ENCODE results near the gene CASZ1.

The CASZ1 gene

DNA sequence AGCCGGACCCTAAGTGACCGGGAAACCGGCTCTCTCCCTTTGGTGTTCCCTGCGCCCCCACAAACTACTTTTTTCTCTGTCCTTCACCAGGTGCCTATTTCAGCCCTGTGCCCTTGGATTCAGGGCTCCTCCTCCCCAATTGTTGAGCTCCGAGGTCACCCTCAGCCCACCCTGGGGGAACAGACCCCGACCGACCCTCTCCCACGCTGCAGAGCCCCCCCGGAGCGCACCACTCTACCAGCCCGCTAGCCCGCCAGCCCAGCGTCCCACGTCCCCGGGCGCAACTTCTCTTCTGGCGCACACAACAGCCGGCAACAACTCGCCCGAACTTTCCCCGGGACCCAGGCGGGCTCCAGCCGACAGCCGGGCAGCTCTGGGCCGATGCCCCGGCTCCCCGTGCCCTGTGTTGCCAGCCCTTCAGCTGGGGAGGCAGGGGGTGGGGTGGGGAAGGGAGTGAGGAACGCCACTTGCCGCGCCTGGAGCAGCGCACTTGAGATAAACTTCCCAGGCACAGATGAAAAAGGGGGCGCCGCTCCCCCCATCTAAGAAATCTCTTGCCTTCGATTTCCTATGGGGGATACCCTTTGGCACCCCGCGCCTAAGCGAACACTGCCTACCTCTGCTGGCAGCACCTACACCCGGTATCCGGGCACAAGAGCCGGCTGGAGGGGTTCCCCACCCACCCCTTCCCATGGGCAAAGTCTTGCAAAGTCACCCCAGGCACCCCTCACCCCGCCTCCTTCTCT is 997 bp downstream of the CASZ1 start:
- peak; percentile 38 for DNase-seq

DNA sequence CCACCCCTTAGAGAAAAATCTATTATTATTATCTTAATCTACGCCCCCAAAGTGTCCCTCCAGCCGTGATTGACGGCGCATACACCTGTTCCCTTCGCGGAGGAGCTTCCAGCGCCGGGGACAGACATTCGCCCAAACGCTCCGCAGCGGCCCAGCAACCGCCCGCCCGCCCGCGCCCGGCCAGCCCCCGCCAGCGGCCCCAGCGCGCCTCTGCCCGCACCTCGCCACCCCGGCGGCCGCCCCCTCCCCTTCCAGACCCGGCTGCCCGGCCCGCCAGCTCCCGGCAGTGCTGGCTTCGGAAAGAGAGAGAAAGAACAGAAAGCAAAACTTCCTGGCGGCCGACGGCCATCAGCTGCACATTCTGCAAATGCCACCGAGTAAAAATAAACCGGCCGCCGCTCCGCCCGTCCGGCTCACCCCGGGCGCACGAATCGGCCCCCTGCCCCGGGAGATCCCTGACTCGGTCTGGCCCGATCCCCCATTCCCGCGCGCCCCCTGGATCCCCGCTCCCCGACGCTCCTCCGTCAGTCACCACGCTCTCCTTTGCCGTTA is 1.6 kb downstream of the CASZ1 start:
- DNase-seq = no peak

- no peak for DNase-seq
These were observed 3.3 kb downstream of the CASZ1 start for GRCh38 chr1:10793129-10793651.

- DNase-seq = no peak
These were observed 5.1 kb downstream of the CASZ1 start for GRCh38 chr1:10791105-10791951.

- no peak for DNase-seq
These were observed 6.4 kb downstream of the CASZ1 start for GRCh38 chr1:10789803-10790702.

DNA sequence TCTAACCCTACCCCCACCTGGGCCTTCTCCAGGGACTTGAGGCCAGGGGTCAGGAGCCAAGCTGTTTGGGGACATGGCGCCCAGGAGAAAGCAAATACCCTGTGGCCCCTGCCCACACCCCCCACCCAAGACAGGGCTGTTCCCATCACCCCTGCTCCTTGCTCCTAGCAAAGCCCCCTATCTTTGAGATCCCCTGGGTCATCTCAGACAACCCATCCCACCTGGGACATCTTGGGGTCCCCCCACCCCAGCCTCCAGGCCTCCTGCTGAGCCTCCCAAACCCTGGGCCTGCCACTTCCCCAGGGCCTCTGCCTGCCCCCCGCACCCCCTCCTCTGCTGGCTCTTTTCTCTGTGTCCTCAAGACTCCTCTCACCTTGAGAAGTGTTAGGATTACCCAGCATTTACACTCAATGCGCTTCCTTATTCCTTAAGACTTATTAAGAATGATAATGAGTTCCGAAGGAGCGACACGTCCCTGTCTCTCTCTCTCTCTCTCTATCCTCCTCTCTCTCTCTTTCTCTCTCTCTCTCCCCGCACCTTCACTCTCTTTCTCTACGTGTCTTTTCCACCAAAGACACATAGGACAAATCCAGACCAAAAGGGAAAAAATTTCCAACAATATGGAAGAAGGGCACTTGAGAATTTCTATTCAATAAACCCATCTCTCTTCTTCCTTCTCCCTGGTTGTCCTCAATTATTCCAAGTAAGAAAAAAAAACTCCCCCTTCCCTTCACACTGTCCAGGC is 7.2 kb downstream of the CASZ1 start:
- no peak for DNase-seq

- peak; percentile 44 for DNase-seq
These were observed 7.8 kb downstream of the CASZ1 start for GRCh38 chr1:10788592-10789006.

DNA sequence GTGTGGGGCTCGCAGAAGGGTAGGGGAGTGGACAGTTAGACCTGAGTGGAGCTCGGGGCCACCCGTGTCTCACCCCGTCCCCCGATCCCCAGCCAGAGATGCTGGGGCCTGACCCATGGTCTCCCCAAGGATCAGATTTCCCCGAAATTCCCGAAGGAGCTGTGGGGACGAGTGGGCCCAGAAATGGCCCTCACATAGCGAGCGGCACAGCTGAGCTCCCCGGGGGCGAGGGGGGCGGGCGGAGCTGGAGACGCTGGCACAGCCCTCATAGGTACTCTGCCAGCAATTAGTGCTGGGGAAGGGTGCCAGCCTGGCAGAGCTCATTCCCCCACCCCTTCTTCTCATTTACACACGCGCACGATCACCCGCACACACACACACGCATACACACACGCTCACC is 9.2 kb downstream of the CASZ1 start:
- peak; percentile 50 for DNase-seq

DNA sequence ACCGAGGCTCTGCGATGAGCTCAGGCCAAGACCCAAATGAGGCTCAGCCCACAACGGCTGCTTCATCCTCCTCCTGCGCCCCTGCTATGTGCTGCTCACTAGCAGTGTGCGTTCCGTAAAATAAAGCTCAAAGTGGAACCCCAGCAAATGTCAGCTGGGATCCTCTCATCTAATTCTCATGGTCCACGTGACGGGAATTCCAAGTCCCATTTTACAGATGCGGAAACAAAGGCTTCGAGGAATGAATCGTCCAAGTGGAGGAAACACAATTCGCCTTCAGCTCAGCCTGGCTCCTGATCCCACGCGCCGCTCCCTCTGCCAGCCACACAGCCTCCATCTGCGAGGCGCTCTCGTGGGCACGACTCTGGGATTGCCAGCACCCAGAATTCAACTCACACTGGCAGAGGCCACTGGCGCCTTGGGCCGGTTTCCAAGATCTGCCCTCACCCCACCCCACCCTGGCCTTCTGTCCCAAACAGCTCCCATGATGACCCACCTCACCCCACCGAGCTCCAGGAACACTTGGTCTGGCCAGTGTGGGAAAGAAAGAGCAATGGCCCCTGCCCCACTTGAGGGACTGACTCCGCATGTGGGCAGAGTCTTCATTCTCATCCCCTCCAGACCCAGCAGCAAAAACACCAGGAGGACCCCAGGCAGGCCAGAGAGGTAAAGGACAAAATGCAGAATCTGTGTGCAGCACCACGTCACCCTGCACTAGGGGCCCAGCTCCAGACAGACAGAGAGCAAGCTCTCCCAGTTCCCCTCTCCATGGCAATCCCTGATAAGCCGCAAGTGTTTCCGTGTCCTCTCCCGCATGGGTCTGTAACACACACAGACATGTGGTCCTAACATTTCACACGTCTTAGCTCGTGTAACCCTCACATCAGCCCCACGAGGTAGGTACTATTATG is 10.5 kb downstream of the CASZ1 start:
- DNase-seq = peak; percentile 51

GRCh38 chr1:10784998-10785727 is 11.3 kb downstream of the CASZ1 start:
- DNase-seq = peak; percentile 55

GRCh38 chr1:10782491-10783244 is 13.8 kb downstream of the CASZ1 start:
- DNase-seq = no peak

- no peak for DNase-seq
These were observed 15.3 kb downstream of the CASZ1 start for GRCh38 chr1:10781137-10781536.

GRCh38 chr1:10779841-10780240 is 16.6 kb downstream of the CASZ1 start:
- no peak for DNase-seq

- no peak for DNase-seq
These were observed 17.2 kb downstream of the CASZ1 start for GRCh38 chr1:10779201-10779600.

DNA sequence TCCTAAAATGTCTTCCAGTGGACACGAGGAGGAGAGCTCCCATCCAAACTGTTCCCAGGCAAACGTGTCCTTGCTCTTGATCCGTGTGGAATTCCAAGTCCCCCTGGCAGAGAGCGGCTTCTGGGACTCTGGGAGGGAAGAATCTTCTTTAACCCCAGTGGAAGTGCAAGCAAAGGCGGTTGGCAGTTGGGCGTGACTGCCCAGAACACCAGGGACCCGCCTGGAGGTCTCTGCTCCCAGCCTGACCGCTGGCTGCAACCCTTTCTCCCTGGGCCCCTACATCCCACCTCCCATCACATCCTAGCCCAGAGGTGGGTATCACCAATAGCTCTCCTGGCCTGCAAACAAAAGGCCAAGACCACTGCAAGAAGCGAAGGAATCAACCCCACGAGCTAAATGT is 17.8 kb downstream of the CASZ1 start:
- no peak for DNase-seq

DNA sequence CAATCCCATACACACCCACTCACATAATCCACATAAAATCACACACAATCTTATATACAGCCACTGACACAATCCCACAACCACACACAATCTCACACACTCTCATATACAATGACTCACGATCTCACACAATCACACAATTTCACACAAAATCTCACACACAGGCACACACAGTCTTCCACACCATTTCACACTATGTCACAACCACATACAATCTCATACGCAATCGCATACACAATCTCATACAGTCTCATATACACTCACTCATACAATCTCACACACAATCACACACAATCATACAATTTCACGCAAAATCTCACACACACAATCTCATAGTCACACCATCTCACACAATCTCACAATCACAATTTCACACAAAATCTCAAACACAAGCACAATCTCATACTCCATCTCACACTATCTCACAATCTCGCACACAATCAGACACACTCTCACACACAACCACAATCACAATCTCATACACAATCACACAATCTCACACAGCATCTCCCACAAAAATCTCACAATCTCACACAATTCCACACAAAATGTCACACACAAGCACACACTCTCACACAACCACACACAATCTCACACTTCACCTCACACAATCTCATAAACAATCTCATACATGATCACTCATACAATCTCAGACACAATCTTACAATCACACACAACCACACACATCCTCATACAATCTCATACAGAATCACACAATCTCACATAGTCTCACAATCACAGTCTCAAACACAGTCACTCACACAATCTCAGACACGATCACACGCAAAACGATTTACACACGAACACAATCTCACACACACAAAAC is 18.5 kb downstream of the CASZ1 start:
- no peak for DNase-seq

- DNase-seq = no peak
These were observed 20.1 kb downstream of the CASZ1 start for GRCh38 chr1:10776190-10776905.

GRCh38 chr1:10775763-10776162 is 20.7 kb downstream of the CASZ1 start:
- DNase-seq = no peak

All from activated effector memory CD4-positive, alpha-beta T cell treated with anti-CD3 and anti-CD28 coated beads, Interleukin-2, amount 50 U/mL, for 16 hours (primary cell).